GM18526 (cell line): ENCODE measurements around the gene PQBP1.

ENCODE experiments used
- POLR2A ChIP-seq: IDR thresholded peaks from 3 replicates; pipeline ENCODE4 v1.6.1; 2011; ENCODE audit not compliant: insufficient read length; ENCODE audit errors: extremely low read depth

PQBP1 gene

GRCh38 chrX:48937054-48937907 lies 39.6 kb downstream of the PQBP1 start:
- TF ChIP-seq POLR2A: peak; percentile 13

- no peak for TF ChIP-seq POLR2A
Observed at GRCh38 chrX:48938721-48939425, 41.1 kb downstream of the PQBP1 start.

DNA sequence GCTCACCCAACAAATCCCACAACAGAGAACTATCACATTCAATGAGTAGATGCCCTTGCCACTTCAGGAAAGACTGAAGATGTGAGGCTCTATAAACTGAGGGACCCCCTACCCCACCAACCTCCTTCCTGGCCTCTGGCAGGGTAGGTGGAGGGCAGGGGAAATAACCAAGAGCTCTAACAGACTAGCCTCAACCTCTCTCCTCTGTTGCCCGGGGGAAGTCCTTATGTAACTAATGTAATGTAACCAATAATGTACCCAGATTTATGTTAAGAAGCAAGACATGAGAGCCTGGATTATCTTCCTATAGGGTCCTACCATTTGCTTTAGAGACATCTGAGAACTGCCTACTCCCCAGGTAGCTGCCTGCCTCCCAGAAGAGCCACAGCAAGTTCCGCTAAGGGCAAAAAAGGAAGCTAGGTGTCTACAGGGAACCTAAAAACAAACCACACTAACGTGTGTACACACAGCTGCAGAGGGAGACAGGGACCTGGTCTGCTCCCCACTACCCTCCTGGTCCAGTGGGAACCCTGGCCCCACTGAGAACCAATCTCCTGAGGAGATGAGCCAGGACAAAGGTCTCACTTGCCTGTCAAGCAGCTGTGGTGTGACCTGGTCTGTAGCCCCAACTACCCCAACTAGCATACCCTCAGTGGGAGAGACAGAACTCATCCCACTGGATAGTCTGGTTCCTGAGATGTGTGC lies 41.9 kb downstream of the PQBP1 start:
- no peak for TF ChIP-seq POLR2A

DNA sequence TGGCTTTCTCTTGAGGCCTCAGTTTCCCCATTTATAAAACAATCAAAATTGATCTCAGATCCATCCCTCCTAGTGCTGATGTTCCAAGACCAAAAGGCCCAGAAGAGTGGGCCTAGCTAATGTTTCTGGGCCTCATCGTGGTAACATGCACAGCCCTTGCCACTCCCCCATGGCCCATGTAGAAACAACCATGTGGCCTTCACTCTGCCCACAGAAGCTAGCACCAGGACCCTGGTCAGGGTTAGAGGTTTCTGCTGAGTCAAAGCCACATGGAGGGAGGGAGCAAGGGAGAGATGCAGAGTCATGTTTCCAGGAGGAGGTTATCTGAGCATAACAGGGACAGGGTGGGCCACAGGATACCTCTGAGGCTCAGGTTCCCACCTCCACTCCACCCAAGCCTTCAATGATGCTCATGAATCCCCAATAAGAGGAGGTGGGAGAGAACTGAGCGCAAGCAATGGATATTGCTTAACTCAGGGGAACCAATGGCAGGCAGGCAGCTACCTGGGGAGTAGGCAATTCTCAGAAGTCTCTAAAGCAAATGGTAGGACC lies 42.8 kb downstream of the PQBP1 start:
- no peak for TF ChIP-seq POLR2A

DNA sequence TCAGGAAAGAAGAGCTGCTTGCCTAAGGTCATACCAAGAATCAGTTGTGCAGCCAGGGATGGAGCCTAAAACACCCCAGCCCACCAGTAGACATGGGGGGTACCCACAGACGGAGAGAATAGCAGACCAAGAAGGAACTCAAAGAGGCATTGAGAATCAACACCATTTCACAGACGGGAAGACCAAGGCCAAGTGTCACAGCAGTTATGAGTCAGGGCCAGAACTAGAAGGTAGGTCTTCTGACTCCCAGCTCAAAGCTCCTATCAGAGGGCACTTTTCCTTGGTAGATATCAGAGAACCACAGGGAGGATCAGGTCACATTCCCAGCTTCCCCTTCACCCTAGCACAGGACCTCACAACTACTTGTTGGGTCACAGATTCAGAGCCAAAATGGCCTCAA lies 45.2 kb downstream of the PQBP1 start:
- no peak for TF ChIP-seq POLR2A

DNA sequence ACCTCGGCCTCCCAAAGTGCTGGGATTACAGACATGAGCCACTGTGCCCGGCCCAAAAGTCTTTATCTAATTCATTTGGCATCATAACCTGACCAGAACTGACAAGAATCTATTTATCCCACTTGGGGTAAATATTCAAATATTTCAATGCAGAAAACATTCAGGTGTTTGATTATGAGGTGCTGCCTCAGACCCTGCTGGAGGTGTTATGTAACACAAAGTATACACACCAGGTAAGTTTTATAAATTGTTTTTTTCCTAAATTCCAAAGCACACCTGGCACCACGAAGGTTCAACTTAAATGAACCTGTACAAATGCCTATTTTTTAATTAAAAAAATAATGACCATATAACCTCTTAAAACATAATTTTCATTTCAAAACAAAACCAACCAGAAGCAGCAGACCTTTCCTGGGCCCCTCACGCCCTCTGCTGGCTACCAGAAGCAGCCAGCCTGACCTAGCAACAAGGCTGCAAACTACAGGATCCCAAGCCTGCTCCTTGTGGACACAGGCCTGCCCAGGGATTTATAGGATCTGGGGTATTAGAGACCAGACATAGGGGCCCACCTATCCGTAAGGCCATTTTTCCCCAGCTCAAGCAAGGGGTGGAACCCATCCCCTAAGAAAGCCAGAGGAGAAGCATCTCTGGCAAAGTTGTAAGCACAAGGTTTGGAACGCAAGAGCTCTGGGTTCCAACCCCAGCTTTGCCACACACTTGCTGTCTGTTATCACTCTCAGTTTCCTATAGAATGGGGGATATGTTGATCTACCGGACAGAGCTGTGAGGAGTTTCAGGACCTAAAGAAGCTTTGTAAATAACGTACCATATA lies 48.0 kb downstream of the PQBP1 start:
- TF ChIP-seq POLR2A: no peak

GRCh38 chrX:48948589-48948988 lies 50.9 kb downstream of the PQBP1 start:
- no peak for TF ChIP-seq POLR2A
